NCI-H2107 treated with DMSO at 0.1 percent for 48 hours (cell line): Measurements from ENCODE around the gene PDYN.
"Not testable (repeated sequence)": the region's sequence is repeated elsewhere in the genome, so short reads cannot be mapped to it uniquely, and the experiment has no call there.

Experiments used
- DNase-seq: peaks from one replicate; lab custom pipeline; 2025; ENCODE audit not compliant: unreplicated experiment; lab: John Stamatoyannopoulos, UW

PDYN gene

DNA sequence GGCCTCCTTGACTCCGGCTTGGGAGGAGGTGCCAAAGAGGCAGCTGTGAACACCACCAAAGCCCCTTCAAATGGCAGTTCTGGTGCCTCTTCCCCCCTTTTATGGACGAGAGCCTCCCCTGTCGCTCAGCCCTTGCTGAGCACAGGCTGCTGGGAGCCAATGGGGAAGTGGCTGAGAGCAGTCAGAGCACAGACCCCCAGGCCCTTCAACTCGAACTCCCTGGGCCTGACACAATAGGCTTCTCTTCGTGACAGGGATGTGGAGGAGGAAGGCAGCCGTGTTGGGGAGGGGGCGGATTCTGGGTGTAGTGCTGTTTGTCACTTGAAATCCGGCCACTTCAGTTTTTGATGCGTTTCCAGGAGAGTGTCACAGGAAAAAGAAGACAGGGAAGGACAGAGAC, at the start of gene PDYN:
Gene PDYN, minus strand, starts transcription at position 73 of the 400 bp plus-strand sequence. CDS start 10,974 bp downstream, outside the sequence.
- DNase-seq: no peak

DNA sequence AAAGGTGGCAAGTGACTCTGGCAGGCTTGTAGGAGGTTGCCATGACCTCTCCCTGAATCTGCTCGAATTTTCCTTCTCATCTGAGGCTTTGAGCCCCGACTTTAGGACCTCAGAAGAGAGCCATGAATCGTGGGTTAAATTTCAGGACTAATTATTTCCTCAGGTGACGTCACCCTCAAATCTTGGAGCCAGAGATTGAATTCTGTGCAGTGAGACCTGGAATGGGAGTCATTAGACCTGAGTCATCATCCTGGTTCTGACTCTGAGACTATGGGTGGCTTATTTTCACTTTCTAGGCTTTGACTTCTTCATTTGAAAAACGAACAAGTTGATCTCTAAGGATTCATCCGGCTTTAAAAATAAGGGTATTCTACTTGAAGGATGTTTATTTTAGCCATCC, 48.5 kb upstream of the PDYN start:
- DNase-seq: no peak

DNA sequence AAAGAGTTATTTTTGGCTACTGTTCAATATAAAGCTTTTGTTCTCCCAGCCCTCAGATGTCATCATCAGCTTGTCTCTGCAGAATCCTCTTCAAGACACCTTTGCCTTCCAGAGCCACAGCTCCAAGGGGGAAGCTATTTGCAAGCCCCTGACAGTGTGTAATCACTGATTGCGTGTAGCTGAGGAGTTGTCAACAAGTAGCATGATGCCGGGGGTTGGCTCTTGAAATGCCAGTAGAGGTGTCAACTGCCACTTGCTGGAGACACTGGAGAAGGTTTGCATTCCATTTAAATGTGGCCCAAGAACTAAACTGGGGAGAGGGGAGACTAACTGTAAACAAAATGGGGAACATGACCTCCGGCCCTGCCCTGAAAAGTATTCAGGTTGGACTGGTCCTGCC, 44.3 kb upstream of the PDYN start:
- no peak for DNase-seq

DNA sequence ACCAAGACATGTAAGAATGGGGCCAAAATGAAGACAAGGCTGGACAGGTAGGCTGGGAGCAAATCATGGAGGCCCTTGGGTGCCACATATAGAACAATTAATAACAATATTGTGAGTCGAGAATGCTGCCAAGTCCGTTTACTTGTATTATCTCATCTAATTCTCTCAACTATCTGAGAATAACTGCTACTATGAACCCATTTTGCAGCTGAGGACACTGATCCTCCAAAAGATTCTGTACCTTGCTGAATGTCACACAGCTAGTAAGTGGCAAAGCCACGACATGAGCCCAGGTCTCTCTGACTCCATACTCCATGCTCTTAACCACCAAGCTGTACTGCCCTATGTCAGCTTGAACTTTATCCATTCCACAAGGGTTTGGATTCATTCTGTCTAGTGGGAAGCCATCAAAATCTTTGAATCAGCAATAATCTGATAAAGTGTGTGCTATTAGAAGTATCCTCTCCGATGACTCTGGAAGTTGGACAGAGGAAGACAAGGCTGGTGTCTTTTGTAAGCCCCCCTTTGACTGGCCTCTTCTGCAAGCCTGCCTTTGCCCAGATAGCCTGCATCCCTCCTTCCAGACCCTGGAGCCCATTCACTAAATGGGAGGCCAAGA, 43.5 kb upstream of the PDYN start:
- DNase-seq: no peak

DNA sequence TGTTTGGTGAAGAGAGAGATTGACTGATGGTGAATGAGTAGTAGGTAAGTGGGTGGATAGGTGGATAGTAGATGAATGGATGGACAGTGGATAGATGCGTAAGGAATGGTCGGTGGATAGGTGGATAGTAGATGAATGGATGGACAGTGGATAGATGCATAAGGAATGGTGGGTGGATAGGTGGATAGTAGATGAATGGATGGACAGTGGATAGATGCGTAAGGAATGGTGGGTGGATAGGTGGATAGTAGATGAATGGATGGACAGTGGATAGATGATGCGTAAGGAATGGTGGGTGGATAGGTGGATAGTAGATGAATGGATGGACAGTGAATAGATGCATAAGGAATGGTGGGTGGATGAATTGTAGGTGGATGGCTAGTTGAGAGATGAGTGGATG, 42.5 kb upstream of the PDYN start:
- not testable (repeated sequence) for DNase-seq

DNA sequence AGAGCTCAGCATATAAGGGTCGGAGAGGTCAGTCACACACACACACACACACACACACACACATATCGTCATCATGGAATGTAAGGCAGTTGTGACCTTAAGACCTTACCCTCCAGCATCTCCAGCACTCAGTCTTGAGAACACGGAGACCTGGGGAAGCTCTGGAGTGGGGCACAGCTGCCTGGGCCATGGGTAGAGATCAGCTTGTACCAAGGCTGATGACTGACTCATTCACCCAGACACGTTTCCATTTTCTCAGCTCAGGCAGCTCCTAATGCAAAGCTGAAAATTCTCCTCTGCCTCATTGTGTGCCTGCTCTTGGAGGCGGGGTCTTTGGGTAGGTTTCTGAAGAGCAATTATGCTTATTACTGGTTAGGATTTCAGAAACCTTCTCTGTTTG, 38.3 kb upstream of the PDYN start:
- no peak for DNase-seq

DNA sequence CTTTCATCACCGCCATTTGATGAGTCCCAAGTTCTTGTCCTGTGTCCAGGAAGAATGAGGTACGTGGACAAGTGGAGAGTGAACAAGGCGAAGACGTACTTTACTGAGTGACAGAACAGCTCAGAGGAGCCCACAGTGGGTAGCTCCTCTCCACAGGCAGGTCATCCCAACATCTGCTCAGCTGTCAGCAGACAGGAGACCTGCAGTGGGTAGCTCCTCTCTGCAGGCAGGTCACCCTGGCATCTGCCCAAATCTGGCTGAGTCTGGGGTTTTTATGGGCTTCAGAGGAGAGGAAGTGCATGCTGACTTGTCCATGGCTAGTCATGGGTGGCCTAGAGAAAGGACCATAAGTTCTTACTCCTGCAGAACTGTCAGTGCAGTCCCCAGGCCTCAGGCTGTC, 32.7 kb upstream of the PDYN start:
- DNase-seq: no peak

DNA sequence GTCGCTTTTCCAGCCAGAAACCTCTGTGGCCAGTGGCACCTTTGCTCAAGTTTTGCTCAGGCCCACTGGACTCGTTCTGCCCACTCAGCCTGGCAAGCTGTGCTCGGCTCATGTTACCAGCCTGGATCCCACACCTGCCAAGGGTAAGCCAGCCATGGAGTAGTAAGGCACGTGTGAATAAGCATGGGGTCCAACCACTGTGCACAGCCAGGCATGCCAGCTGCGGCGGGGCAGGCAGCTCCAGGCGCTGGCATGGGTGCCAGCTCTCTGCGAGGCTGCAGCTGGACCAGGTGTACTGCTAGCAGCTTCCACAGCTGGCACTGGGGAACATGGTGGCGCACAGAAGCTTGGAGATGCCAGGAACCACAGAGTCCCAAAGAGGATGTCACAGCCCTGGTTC, 32.1 kb upstream of the PDYN start:
- no peak for DNase-seq

DNA sequence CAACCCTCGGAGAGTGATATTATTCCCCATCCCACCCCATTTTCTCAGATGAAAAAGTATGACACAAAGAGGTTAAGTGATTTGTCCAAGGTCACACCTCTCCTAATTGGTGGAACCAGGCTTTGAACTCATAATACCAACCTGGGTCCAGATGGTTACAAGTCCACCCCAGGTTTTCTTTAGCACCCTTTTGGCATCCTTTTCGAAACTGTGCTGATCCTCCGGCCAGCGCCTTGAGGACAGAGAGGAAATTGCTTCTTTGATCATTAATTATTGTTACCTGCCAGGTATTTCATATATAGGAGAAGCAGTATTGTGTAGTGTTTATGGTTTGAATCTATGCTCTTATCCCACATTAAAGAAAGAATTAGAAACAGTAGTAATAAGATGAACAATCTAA, 29.3 kb upstream of the PDYN start:
- no peak for DNase-seq

DNA sequence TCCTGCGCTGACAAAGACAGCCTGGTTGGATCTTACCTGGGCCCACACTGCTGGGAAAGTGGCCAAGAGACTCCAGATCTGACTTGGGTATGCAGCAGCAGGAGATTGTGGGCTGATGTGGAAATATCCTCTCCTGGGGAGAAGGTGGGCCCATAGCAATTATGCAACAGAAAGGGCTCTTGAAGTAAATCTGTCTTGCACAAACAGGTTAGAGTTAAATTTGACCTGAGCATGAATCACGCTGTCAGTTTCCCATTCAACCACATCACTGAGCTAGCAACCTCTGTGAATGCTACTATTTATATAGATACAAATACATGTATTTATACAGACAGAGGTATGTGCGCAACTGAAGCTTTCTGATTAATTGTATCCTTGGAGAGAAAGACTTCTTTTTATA, 28.3 kb upstream of the PDYN start:
- DNase-seq: no peak

DNA sequence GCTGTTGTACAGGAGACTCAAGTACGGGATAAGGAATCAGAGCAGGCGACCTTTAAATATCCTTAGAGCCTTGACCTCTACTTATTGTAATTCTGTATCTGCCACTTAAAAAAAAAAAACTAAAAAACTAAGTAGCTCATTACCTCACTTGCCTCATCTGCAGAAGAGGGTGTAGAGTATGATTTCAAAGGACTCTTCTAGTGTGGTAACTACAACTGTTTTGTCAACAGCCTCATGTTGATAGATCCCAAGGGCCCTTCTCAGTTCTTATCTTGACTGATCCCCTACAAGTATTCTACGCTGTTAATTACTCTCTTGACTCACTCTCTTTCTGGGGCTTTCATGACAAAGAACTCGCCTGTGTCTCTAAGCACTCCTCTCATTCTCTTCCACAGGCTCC, 16.7 kb upstream of the PDYN start:
- DNase-seq: no peak

DNA sequence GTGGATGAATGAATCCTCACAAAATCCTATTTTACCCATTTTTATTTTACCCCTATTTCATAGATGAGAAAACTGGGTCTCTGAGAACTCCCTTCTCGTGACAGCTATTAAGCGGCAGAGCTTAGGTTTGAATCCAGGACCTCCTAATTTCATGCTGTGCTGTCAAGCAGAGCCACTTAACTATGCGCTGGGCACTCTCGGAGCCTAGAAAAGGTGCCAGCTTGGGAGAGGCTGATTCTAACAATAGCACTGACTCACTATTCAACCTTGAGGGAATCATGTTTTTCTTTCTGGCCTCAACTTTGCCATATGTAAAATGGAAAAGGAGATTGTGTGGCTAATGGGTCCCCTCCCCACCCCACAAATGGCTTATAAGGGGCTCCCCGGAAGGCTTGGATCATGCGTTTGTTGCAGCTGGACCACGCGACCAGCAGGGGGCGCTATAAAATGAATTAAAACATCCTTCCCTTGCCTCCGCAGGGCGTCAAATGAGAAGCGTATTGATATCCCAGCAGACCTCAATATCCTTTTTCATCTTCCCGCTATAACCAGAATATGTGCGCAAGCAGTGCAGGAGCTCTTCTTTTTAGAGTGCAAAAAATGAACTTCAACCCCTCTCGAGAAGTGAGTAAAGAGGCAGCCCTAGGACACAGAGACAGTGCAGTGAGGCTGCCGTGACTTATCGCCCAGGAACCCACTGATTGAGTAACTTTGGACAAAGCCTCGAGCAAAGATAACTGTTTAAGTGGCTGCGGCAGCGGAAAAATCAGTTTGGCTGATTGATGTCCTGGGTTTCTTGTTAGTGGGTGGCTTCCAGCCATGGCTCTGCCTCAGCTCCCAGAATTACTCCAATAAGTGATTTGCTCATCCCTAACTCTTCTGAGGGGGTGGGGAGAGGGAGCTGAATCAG, 12.8 kb upstream of the PDYN start:
- no peak for DNase-seq

DNA sequence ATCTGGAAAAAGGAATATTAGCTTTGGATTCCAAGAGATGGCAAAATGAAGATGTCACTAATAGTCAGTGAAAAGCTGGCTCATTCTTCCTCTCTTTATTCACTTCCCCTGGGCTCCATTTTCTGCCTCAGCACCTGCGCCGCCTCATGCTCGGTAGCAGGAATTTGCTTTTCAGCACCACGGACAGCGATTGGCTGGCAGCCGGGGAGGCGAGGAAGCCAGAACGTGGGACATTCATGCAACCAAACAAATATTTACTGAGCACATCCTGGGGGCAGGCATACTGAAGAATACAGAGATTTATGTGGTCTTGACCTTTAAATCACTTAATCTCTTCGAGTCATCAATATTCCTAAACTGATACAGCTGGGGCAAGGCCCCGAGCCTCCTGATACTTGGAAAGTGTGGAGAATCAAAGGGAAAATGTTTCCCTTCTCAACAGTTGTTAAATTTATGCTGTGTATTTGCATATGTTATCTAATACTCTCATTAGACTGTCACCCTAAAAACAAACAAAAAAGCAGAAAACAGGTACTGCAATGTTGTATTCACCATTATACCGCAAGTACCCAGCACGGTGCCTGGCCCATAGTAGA, 12.1 kb upstream of the PDYN start:
- no peak for DNase-seq

DNA sequence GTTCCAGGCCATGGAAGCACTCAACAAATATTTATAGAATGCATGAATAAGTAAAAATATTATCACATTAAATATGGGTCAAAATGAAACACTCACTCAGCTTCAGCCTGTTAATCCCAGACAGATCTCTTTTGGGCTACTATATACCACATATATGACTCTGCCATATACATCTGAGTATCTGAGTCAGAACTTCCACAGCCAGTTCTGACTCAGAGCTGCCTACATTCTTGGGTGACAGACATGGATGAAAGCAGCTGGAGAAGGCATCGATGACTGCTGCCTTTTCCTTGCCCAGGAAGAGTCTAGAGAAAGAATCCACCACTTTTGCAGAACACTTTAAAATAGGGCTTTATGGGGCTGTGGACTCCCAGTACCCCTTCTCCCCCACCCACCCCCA, 11.5 kb upstream of the PDYN start:
- DNase-seq: no peak

DNA sequence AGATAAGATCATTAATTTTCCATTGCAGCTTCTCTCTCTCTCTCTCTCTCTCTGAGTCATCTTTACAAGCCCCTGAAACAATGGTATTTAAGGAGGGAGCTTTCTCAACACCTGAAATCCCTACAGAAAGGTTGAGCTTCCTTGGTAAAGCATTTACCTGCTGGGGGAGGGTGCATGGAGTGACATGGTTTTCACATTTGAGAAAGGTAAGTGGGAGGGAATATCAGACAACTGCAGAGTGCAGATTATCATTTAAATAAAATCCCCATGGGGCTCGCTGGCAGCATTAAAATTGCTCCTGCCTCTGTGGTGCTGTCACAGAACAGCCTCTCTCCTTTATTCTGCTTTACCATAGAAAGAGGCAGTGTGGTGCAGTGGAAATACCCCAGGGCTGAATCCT, 10.3 kb upstream of the PDYN start:
- no peak for DNase-seq

DNA sequence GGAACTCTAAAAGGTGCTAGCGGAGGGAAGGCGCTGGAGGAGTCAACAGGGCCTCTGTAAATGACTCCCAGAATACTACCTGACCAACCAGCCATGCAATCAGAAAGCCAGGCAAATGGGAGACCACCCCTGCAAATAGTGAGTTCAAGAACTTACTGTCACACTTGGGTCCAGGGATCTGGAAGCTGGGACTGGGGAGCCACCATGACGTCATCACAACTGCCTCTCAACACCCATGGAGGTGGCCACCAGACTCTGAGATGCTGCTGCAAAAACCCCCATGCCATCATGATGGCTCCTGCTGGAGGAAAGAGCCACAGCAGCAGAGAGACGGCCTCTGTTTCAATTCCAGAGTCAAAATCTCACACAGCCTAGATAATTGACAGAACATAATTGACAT, 8.5 kb upstream of the PDYN start:
- no peak for DNase-seq

DNA sequence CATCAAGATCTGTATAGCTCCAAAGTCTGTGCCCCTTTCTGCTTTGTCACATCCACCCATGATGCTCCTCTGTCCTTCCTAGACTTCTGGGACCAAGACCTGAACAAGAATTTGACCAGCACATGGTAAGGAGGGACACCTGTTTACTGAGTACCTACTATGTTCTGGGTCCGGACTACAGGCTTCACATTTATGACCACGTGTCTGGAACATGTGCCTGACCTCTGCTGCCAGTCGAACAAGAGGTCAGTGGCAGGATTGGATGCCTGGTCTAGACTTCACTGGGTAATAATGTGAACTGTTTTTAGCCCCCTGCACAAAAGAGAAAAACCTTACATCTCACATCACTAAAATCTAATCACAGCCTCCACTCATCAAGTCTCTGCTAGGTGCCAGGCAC, 7.3 kb upstream of the PDYN start:
- no peak for DNase-seq

DNA sequence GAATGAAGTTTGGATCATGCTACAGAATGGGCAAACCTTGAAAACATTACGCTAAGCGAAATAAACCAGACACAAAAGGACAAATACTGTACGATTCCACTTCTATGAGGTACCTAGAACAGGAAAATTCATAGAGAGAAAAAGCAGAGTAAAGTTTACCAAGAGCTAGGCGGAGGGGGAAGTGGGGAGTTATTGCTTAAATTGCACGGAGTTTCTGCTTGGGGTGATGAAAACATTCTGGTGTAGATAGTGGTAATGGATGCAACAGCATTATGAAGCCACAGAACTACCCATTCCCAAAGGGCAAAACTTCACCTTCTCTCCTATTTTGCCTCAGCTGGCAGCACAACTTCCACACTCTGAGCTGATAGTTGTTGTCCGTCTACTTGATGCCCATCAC, 6.4 kb upstream of the PDYN start:
- no peak for DNase-seq

DNA sequence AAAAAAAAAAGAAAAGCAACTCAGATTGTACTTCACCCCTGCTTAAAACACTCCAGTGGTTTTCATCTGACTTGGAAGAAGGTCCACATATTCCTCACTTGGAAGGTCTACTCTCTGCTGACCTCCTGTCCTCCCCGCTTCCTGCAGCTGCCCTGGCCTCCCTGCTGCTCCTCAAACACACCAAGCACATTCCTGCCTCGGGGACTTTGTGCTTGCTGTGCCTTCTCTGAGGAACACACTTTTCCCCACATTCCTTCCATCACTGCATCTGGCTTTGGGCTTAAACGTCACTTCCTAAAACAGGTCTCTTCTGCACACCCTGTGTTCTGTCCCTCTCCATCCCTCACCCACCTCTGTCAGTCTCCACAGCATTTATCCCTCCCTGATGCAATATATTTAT, 4.9 kb upstream of the PDYN start:
- DNase-seq: no peak

DNA sequence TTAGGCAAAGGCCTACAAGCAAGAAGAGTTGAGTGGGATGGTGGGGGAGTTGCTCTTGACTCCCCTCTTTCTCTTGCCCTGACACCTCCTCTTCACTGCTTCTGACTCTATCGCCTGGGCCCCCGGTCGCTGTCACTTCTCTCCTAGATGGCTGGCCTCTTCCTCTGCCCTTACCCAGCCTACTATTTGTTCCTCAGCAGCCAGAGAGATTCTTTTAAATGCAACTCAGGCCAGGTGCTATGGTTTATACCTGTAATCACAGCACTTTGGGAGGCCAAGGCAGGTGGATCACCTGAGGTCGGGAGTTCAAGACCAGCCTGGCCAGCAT, 4.3 kb upstream of the PDYN start:
- DNase-seq: no peak

DNA sequence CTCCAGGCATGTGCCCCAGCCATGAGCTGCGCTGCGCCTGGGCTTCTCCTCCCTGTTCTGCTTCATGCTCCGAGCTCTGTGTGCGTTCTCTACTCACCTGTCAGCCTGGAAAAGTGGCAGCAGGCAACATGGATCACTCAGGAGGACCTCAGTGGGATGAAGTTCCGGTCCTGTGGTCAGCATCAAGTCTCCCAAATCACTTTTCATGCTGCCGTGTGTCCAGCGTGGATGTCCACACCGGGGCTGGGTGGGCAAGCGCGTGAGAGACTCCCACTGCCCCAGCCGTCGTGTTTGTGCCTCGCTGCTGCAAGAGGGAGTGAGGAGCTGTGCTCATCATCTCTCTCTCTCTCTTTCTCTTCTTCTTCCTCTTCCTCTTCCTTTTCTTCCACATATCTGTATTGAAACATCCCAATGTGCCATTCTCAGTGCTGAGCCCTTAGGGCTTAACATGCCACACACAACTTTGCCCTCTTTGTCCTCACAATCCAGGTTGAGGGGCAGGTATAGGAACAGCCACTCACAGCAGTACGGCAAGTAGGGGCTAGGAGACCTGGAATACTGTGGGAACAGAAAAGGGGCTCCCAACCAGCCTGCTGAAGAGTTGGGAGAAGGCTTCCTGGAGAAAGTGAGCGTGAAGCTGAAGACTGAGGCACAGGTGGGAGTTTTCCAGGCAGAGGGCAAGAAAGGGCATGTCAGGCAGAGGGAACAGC, 3.8 kb upstream of the PDYN start:
- DNase-seq: no peak
